NB4 (cell line): ENCODE measurements around the gene GGACT.

Experiments
- DNase-seq: peaks from one replicate; pipeline ENCODE4 v3.0.0; 2010; ENCODE audit warnings: low read depth
- H3K4me3 ChIP-seq: one replicate; pipeline ENCODE4 v1.5.1; 2011; ENCODE audit warnings: mild to moderate bottlenecking, low read depth, low read length, moderate library complexity
- CTCF ChIP-seq: IDR thresholded peaks from one replicate; pipeline ENCODE4 v1.5.1; 2012; ENCODE audit warnings: low read depth, low read length
- MAX ChIP-seq: IDR thresholded peaks from 2 replicates; pipeline ENCODE4 v1.6.1; 2011; ENCODE audit warnings: low read depth, low read length
- MYC ChIP-seq: IDR thresholded peaks from 2 replicates; pipeline ENCODE4 v1.6.1; 2011; ENCODE audit warnings: low read depth, low read length
- POLR2A ChIP-seq: IDR thresholded peaks from 2 replicates; pipeline ENCODE4 v1.6.1; 2011; ENCODE audit warnings: mild to moderate bottlenecking; ENCODE audit not compliant: insufficient read length; ENCODE audit errors: extremely low read depth

Gene GGACT

GRCh38 chr13:100552755-100553154 is 35.8 kb downstream of the GGACT start:
- DNase-seq: no peak
- TF ChIP-seq MYC (no peak), CTCF (no peak), MAX (no peak), POLR2A (no peak)
- no peak overlapping the region for H3K4me3 ChIP-seq

- no peak for TF ChIP-seq CTCF
These were observed 39.3 kb downstream of the GGACT start for GRCh38 chr13:100549316-100549715.

DNA sequence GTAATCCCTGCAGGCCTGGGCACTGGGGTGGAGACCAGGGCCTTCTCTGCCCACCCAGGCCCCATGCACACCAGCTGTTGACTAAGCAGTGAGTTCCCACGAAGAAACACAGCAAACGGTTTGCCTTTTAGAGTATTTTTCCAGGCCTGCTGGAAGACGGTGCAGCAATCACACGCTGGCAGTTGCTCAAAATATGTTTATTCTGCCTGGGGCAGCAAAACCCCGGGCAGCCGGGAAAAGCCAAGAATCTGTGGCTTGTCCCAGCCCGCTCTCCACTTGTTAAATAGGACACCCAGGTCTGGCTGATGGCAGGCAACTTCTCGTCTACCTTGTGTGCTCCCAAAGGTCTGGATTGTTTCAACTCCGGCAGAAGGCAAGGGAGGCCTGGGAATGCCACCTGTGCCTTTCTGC is 40.8 kb downstream of the GGACT start:
- H3K4me3 ChIP-seq: no peak overlapping the region
- TF ChIP-seq MYC: no peak
- no peak for DNase-seq

More at GRCh38 chr13:100549316-100549715, 39.3 kb downstream of the GGACT start:
- H3K4me3 ChIP-seq: no peak overlapping the region
- DNase-seq: no peak

- no peak overlapping the region for H3K4me3 ChIP-seq
- TF ChIP-seq MYC (no peak), CTCF (no peak), POLR2A (no peak), MAX (no peak)
- no peak for DNase-seq
These were observed 41.7 kb downstream of the GGACT start for GRCh38 chr13:100546713-100547405.

GRCh38 chr13:100545684-100546061 is 42.9 kb downstream of the GGACT start:
- DNase-seq: no peak
- H3K4me3 ChIP-seq: no peak overlapping the region
- no peak for TF ChIP-seq POLR2A
- TF ChIP-seq MYC: no peak
- no peak for TF ChIP-seq MAX
- TF ChIP-seq CTCF: no peak

DNA sequence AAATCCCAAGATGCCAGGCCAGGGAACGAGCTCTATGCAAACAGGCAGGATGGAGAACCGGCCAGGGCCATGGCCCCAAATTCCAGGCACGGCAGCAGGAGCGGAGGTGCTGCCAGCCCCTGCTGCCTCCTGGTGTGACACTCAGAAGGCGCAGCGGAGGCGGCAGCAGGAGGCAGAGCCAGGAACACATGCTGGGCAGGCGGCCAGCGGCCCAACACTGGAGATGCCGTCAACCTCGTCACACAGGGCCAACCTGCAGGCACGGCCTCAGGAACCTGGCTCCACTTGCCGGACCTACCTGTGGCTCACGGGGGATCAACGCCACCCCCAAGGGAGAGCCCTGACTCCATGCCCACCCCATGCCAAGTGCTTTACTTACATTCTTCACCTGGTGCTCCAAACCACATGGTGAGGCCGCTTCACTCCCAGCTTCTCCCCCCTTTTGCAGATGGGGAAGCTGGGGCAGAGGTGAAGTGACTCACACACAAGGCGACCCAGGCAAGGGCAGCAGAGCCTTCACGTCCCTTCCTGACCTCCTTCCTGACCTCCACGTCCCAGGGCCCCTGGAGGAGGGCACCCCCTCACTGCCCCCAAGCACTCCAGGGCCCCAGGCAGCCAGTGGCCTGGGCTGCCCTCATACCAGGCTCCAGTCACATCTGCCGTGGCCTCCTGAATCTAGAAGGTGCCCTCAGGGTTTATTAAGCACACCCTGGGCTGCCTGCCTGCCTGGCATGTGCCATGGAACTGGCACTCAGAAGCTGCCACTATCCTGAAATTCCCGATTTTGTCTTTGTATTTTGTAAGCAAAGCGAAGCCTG is 43.5 kb downstream of the GGACT start:
- no peak for TF ChIP-seq MAX
- TF ChIP-seq MYC: no peak
- no peak for TF ChIP-seq POLR2A
- TF ChIP-seq CTCF: no peak
- no peak overlapping the region for H3K4me3 ChIP-seq
- DNase-seq: no peak
